NCI-H2171 (cell line): ENCODE data around the gene GMPPA.
A peak's percentile ranks its signal among the peaks of the same experiment; 100 is the strongest.

Source experiments
- DNase-seq: peaks from one replicate; lab custom pipeline; 2025; lab: John Stamatoyannopoulos, UW

Gene GMPPA

DNA sequence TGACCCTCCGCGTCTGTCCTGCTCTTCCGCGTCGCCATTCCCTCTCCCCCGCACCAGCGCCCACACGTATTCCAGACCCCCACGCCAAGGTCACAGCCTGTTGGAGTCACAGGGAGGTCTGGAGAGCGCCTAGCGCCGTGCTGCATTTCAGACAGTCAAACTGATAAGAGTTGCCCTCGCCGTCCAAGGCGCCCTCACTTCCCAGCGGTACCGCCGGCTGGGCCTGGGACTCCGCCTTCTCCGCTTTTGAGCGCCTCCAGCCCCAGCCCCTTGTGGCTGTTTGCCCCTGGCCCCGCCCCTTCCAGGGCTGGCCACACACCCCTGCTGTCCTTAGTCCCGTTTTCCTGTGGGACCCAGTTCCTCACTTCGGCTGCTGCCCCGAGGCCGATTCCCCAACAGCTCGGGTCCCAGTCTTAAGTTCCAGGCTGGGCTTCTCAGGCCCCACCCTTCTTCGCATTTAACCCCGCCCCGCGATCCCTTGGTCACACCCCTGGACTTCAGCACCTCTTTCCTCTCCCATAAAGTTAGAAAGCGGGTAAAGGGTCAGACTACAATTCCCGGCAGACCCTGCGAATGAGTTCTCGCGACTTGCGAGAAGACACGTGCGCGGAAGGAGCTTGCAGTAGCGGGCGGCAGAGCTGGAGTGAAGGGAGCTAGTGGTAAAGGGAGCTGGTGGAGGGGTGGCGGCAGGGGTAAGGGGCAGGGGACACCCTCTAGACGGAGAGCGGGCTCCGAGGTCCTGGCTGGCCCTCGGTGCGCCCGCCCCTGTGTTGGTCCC lies at the start of gene GMPPA:
GMPPA (plus strand) TSS at position 612 of the 778 bp plus-strand sequence. CDS start 1,085 bp downstream, outside the sequence.
- DNase-seq = peak; percentile 97

- DNase-seq = no peak
Measured at GRCh38 chr2:219449609-219450008, 49.1 kb upstream of the GMPPA start.

GRCh38 chr2:219451661-219452360 lies 46.9 kb upstream of the GMPPA start:
- no peak for DNase-seq

GRCh38 chr2:219452361-219453317 lies 46.1 kb upstream of the GMPPA start:
- peak; percentile 44 for DNase-seq

DNA sequence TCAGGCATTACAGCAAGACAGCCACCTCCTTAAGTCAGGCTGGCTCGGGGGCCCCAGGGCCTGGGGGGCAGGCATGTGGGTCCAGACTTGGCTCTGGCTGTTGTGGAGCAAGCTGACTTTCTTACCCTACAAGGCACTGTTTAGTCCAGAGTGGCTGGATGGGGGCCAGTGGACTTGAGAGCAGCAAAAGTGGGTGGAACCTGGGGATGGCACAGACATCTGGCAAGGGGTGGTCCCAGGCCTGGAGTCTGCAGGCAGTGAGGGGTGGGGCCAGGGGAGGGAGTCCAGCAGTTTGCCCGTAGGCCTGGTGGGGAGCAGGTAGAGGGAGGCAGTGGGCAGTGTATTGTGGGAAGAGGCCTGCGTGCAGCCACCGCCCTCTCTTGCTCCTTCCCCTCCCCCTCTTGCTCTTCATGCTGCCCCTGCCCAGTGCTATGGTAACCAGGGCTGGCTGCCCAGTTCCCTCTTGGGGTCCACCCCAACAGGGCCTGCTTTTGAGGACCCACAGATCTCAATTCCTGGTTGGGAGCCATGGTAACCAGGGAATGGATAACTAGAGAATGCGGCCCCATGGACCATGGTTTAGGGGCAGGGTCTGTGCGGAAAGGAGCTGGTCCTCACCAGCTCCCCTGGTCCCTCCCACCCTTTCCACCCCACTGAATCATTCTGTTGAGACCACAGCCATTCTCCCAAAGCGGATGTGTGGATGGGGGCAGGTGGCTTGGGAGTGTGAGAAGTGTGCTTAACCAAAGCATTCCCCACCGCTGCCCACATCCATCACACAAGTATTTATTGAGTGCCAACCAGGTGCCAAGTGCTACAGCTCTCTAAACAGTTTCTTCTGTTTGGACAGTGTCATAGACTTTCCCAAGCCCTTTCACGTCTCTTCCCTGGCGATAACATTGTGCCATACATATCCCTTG lies 44.8 kb upstream of the GMPPA start:
- peak; percentile 47 for DNase-seq

GRCh38 chr2:219455581-219455980 lies 43.1 kb upstream of the GMPPA start:
- no peak for DNase-seq

DNA sequence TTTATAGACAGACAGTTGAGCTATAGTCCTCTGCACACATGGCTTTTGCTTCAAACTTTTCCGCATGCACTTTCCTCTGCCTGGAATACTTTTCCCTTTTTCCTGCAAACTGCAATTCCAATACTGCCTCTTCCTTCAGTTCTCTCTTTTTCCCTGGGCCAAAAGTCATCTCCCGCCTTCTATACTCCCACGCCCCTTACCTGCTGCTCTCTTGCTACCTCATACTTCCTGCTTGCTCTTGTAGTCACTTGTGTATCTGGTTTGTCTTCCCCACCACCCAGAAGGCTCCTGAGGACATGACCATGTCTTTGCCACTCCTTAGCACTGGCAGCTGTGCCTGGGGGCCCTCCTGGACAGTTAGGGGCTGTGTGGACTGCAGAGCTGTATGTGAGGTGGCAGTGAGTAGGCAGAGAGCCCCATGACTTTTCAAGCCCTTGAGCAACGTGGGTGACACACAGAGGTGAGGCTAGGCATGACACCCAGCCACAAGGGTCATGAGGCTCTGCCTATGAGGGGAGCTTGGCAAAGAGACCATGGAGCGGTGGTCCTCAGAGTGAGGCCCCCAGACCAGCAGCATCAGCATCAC lies 40.8 kb upstream of the GMPPA start:
- DNase-seq = no peak

DNA sequence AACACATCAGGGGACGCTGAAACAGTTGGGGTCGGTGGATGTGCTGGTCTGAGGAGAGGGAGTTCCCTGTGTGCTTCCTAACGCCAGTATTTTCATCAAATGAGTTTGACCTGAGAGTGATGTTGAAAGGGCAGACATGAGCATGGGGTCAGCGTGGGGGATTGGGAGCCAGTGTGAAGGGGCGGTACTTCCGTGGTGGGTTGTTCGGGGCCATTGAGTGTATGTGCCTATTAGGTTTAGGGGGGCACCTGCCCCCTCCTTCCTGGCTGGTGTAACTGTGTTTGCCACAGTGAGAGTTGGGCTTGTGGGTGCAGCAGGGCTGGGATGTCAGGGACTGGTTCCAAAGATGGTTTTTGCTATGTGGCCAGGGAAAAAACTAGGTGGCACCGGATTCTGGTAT lies 39.7 kb upstream of the GMPPA start:
- no peak for DNase-seq

DNA sequence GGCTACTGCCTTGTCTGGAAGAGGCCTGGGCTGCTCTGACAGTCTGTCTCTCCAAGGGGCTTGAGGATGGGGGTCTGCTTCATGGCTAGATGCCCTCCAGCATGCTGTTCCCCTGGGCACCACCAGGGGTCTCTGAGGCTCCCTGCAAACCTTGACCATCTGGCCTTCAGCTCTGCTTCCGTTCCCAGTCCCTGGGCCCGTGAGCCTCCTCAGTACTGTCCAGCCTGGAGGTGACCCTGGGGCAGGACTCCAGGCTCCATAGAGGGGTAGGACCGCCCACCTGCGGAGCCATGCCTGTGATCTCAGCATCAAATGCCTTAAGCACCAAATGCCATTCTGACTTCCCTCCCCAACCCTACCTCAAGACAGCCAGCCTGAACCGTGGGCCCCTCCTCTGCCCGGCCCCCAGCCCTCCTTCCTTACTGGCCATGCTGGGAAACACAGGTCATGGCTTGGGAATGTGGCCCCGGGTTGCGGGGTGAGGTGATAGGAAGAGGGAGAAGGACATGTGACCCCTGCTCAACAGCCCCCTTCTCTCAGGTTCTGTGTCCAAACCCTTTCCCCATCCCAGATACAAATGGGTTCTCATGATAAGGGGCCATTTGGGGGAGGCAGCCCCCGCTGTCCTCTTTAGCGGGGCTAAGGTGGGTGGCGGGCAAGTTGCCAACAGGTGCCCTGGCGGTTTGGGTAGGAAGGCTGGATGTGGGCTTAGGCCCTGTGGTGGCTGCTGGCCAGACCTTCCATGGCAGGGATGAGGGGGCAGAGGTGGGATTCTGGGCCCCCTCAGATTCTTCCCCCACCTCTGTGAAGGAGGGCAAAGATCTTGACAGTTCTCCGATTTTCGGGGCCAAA lies 39.0 kb upstream of the GMPPA start:
- DNase-seq = no peak

DNA sequence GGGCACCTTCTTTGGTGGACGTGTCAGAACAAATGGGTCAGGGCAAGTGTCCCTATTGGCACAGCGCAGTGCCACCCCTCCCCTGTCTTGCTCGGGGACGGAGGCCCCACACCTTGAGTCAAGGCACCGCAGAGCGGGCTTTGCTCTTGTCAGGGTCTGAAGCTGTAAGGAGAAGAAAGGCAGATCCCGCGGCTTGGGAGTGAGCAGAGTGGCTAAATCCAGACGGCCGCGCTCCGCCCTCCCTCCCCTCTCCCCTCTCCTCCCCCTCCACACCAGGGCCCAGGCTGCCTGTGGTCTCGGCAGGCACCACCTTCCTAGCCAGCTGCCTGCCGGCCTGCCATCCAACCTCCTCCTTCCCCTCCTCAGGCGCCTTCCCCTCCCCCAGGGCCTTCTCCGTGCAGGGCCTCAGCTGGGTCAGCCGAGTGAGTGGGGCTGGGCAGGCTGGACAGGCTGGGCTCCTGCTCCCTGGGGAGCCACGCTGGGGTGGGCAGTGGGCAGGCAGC lies 38.2 kb upstream of the GMPPA start:
- DNase-seq = no peak

- DNase-seq = no peak
Measured at GRCh38 chr2:219461047-219461514, 37.6 kb upstream of the GMPPA start.

DNA sequence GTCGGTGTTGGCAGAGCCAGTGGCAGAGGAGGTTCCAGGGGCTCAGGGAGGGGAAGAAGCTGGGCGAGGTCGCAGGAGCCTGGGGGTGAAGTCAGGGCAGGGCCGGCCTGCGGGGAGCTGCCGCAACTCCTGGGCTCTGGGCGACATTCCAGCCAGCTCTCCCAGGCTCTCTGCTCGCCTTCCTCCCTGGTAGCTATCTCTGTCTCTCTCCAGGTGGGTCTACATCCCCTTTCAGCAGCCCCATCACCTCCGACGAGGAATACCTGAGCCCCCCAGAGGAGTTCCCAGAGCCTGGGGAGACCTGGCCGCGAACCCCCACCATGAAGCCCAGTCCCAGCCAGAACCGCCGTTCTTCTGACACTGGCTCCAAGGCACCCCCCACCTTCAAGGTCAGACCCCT lies 37.0 kb upstream of the GMPPA start:
- no peak for DNase-seq

DNA sequence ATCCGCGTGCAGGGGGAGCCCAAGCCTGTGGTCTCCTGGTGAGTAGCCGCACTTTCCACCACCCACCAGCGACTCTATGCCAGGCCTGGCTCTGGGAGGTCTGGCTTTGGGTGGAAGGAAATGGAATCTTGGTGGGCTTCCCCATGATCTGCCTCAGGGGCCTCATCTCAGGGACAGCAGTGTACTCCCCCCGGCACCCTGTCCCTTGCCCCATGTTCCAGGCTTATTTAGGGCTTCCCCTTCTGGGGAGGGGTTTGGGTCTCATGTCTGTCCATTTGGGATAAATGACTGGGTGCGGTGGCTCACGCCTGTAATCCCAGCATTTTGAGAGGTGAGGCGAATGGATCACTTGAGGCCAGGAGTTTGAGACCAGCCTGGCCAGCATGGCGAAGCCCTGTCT lies 36.3 kb upstream of the GMPPA start:
- DNase-seq = no peak

GRCh38 chr2:219464286-219465032 lies 34.2 kb upstream of the GMPPA start:
- no peak for DNase-seq

GRCh38 chr2:219465659-219466561 lies 32.8 kb upstream of the GMPPA start:
- no peak for DNase-seq

DNA sequence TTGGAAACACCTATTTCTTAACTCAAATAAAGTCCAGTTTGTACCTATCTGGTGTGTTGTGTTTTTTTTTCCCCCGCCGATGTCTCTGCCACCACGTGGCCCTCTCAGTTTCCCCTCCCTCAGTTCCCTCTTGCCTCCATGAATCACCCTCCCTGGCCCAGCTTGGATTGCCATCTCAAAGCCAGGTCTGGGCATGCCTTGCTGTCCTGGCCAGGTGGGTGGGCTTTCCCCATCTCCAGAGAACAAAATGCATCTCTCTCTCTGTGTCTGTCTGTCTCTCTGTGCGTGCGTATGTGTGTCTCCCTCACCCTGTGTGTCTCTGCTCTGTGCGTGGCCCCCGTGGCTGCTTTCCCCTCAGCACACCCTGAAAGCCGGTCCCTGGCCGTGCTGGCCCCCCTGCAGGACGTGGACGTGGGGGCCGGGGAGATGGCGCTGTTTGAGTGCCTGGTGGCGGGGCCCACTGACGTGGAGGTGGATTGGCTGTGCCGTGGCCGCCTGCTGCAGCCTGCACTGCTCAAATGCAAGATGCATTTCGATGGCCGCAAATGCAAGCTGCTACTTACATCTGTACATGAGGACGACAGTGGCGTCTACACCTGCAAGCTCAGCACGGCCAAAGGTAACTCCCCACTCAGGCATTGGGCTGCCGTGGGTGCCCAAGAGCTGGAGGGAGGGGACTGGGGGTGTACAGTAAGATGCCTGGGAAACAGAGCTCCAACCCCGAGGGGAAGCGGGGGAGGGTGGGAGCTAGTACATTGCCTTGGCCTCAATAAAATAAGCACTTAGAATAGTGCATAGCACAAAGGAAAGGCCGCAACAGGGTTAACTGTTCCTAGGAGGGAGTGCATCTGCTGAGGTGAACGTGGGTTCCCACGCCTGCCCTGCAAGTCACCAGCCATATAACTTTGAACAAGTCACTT lies 31.6 kb upstream of the GMPPA start:
- DNase-seq = no peak

DNA sequence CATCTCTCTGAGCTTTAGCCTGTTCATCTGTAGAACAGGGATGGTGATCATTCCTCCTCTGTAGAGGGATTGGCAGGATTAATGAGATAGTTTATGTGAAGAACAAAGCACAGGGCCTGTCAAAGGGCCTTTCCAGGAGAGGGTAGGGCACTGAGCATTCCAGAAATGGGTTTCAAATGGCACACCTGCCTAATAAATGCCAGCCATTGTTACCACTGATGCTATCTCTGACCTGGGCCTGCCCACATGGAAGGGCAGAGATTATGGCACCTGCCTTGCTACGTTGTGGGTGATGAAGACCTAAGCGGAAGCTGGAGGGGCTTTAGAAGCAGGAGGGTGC lies 31.0 kb upstream of the GMPPA start:
- DNase-seq = no peak
